ENCODE measurements around the gene DPP10.

DNA sequence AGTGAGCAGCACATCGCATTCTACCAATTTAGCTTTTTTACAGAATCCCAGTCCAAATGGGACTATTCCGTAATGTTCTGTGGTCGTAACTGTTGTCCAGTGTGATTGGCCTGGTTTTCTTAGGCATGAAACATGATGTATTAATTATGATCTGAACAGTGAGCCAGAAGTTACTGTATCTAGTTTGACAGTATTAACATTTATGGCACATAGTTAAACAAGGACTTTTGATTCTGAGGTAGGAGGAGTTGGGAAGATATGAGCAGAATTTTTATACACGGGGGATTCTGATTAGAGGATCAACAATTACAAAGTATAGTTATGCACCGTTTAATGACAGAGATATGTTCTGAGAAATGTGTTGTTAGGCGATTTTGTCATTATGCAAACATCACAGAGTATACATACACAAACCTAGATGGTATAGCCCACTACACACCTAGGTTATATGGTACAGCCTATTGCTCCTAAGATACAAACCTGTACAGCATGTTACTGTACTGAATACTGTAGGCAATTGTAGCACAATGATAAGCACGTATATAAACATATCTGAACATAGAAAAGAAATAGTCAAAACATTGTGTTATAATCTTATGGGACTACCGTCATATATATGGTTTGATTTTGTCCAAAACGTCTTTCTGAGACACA lies 85.0 kb downstream of the DPP10 start:
- TF ChIP-seq, protein P1, sequence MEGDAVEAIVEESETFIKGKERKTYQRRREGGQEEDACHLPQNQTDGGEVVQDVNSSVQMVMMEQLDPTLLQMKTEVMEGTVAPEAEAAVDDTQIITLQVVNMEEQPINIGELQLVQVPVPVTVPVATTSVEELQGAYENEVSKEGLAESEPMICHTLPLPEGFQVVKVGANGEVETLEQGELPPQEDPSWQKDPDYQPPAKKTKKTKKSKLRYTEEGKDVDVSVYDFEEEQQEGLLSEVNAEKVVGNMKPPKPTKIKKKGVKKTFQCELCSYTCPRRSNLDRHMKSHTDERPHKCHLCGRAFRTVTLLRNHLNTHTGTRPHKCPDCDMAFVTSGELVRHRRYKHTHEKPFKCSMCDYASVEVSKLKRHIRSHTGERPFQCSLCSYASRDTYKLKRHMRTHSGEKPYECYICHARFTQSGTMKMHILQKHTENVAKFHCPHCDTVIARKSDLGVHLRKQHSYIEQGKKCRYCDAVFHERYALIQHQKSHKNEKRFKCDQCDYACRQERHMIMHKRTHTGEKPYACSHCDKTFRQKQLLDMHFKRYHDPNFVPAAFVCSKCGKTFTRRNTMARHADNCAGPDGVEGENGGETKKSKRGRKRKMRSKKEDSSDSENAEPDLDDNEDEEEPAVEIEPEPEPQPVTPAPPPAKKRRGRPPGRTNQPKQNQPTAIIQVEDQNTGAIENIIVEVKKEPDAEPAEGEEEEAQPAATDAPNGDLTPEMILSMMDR (conservative IDR thresholded peaks at IDR 0.05) = no peak
- no peak for TF ChIP-seq ZFX (IDR thresholded peaks at IDR 0.05)

All from C4-2B (cell line).